IMR-90 (cell line): Measurements from ENCODE around the gene EIF1. TPM values are rescaled to one million over a fixed set of nuclear protein-coding genes. Genes with fewer than 3 reads are reported as not detected.

Source experiments
- ATAC-seq: fragments of 200-7000 bp; cut with Tn5 transposase; 2 replicates; pipeline ENCODE4 v1.9.1; 2020; ENCODE audit warnings: low read depth, mild to moderate bottlenecking, moderate library complexity
- BruUV-seq: library from RNA; stranded (reverse); fragments of 400-500 nt; replicated peaks from 2 replicates; lab custom pipeline; 2021; lab: Mats Ljungman, UMichigan
- CTCF ChIA-PET: fragments of 300-600 bp; formaldehyde crosslinking; extraction: SDS; loops from one replicate; lab custom pipeline; 2021; ENCODE audit warnings: antibody characterized with exemption; lab: Yijun Ruan, JAX
- POLR2A ChIA-PET: fragments of 300-600 bp; sonication (Branson Sonifier 250); formaldehyde crosslinking; loops from one replicate; lab custom pipeline; 2022; ENCODE audit warnings: antibody characterized with exemption; ENCODE audit not compliant: unreplicated experiment; lab: Charles Lee
- DNase-seq: peaks from one replicate; pipeline ENCODE4 v3.0.0; 2013
- H2AFZ ChIP-seq: replicated peaks from 2 replicates; pipeline ENCODE3; 2013; ENCODE audit warnings: low read length, mild to moderate bottlenecking; ENCODE audit not compliant: poor library complexity
- H2AK5ac ChIP-seq: 2 replicates; pipeline ENCODE4 v1.6.1; 2013; ENCODE audit warnings: low read depth, low read length, inconsistent platforms
- H2AK9ac ChIP-seq: replicated peaks from 2 replicates; pipeline ENCODE3; 2013; ENCODE audit warnings: mild to moderate bottlenecking, low read depth, low read length, moderate library complexity; ENCODE audit not compliant: poor library complexity
- H2BK120ac ChIP-seq: 2 replicates; pipeline ENCODE4 v1.6.1; 2013; ENCODE audit warnings: low read depth, low read length, inconsistent platforms
- H2BK15ac ChIP-seq: 3 replicates; pipeline ENCODE4 v1.6.1; 2013; ENCODE audit warnings: low read depth, low read length, inconsistent platforms
- H2BK20ac ChIP-seq: 2 replicates; pipeline ENCODE4 v1.6.1; 2013; ENCODE audit warnings: low read depth, mild to moderate bottlenecking, inconsistent platforms, low read length, moderate library complexity
- H2BK5ac ChIP-seq: 2 replicates; pipeline ENCODE4 v1.6.1; 2013; ENCODE audit warnings: mild to moderate bottlenecking, low read depth, low read length, inconsistent platforms; ENCODE audit not compliant: poor library complexity, severe bottlenecking
- H3K14ac ChIP-seq: replicated peaks from 2 replicates; pipeline ENCODE4 v1.6.1; 2013; ENCODE audit warnings: low read depth, low read length, inconsistent platforms
- H3K18ac ChIP-seq: 2 replicates; pipeline ENCODE4 v1.6.1; 2013; ENCODE audit warnings: low read depth, low read length, control low read depth
- H3K23ac ChIP-seq: 2 replicates; pipeline ENCODE4 v1.6.1; 2013; ENCODE audit warnings: low read depth, low read length, inconsistent platforms
- H3K27ac ChIP-seq: 2 replicates; pipeline ENCODE4 v1.5.1; 2013; ENCODE audit warnings: mild to moderate bottlenecking, control low read depth, low read length; ENCODE audit not compliant: insufficient read depth
- H3K27me3 ChIP-seq: 2 replicates; pipeline ENCODE4 v1.6.1; 2013; ENCODE audit warnings: low read length; ENCODE audit not compliant: control insufficient read depth, insufficient read depth
- H3K36me3 ChIP-seq: 2 replicates; pipeline ENCODE4 v1.6.1; 2013; ENCODE audit warnings: low read length, mixed read lengths; ENCODE audit not compliant: control insufficient read depth, insufficient read depth
- H3K4ac ChIP-seq: 2 replicates; pipeline ENCODE4 v1.6.1; 2013; ENCODE audit warnings: low read depth, low read length, inconsistent platforms
- H3K4me1 ChIP-seq: 2 replicates; pipeline ENCODE4 v1.6.1; 2013; ENCODE audit warnings: low read length, mixed read lengths; ENCODE audit not compliant: control insufficient read depth, insufficient read depth
- H3K4me2 ChIP-seq: 2 replicates; pipeline ENCODE4 v1.6.1; 2013; ENCODE audit warnings: low read depth, mild to moderate bottlenecking, control low read depth, low read length, moderate library complexity
- H3K4me3 ChIP-seq: 2 replicates; pipeline ENCODE4 v1.5.1; 2013; ENCODE audit warnings: low read depth, mild to moderate bottlenecking, control low read depth, low read length, moderate library complexity; ENCODE audit not compliant: insufficient read depth
- H3K56ac ChIP-seq: 2 replicates; pipeline ENCODE4 v1.6.1; 2013; ENCODE audit warnings: low read length, inconsistent platforms; ENCODE audit not compliant: insufficient read depth; ENCODE audit errors: extremely low read depth
- H3K79me1 ChIP-seq, 2 experiments: 2 replicates each; pipeline ENCODE4 v1.6.1; 2013; ENCODE audit warnings: low read length in 2 of 2, inconsistent platforms in 1 of 2, low read depth in 1 of 2
- H3K9ac ChIP-seq: 2 replicates; pipeline ENCODE4 v1.6.1; 2013; ENCODE audit warnings: low read depth, low read length, control low read depth
- H3K9me1 ChIP-seq: 2 replicates; pipeline ENCODE4 v1.6.1; 2013; ENCODE audit warnings: low read length, inconsistent platforms; ENCODE audit not compliant: insufficient read depth
- H3K9me3 ChIP-seq: 2 replicates; pipeline ENCODE4 v1.6.1; 2013; ENCODE audit warnings: low read length; ENCODE audit not compliant: control insufficient read depth, insufficient read depth
- H4K20me1 ChIP-seq: 2 replicates; pipeline ENCODE4 v1.6.1; 2013; ENCODE audit warnings: low read length, inconsistent platforms; ENCODE audit not compliant: insufficient read depth
- H4K5ac ChIP-seq: 2 replicates; pipeline ENCODE4 v1.6.1; 2013; ENCODE audit warnings: mild to moderate bottlenecking, low read depth, low read length, control low read depth
- H4K8ac ChIP-seq, 2 experiments: 2 replicates each; pipeline ENCODE4 v1.6.1; 2013; ENCODE audit warnings: low read depth in 2 of 2, low read length in 2 of 2, control low read depth in 1 of 2, inconsistent platforms in 1 of 2
- H4K91ac ChIP-seq: 2 replicates; pipeline ENCODE4 v1.6.1; 2013; ENCODE audit warnings: low read depth, low read length, inconsistent platforms; ENCODE audit not compliant: insufficient read depth
- BHLHE40 ChIP-seq: fragments of 150-350 bp; IDR thresholded peaks from 2 replicates; pipeline ENCODE4 v1.6.1; 2016; ENCODE audit warnings: mild to moderate bottlenecking, low read depth, low read length
- CEBPB ChIP-seq: IDR thresholded peaks from 2 replicates; pipeline ENCODE4 v1.6.1; 2012; ENCODE audit warnings: low read depth, low read length, improper control_type of control experiment
- CTCF ChIP-seq: conservative IDR thresholded peaks from 2 replicates; pipeline ENCODE4 v1.5.1; 2012; ENCODE audit warnings: mild to moderate bottlenecking, low read depth, low read length, improper control_type of control experiment
- FOS ChIP-seq: fragments of 150-350 bp; IDR thresholded peaks from 2 replicates; pipeline ENCODE4 v1.6.1; 2016; ENCODE audit warnings: low read depth, low read length
- MAFK ChIP-seq: IDR thresholded peaks from 2 replicates; pipeline ENCODE4 v1.6.1; 2012; ENCODE audit warnings: low read depth, low read length, improper control_type of control experiment
- MAZ ChIP-seq: IDR thresholded peaks from 2 replicates; pipeline ENCODE4 v1.6.1; 2012; ENCODE audit warnings: low read depth, mild to moderate bottlenecking, low read length, improper control_type of control experiment, moderate library complexity, borderline replicate concordance
- MXI1 ChIP-seq: IDR thresholded peaks from 2 replicates; pipeline ENCODE4 v1.6.1; 2012; ENCODE audit warnings: low read depth, mild to moderate bottlenecking, low read length, moderate library complexity, borderline replicate concordance
- POLR2A ChIP-seq: IDR thresholded peaks from 2 replicates; pipeline ENCODE4 v1.6.1; 2012; ENCODE audit warnings: mild to moderate bottlenecking, low read depth, low read length
- RAD21 ChIP-seq: IDR thresholded peaks from 2 replicates; pipeline ENCODE4 v1.6.1; 2012; ENCODE audit warnings: low read length, improper control_type of control experiment
- RCOR1 ChIP-seq: IDR thresholded peaks from 2 replicates; pipeline ENCODE4 v1.6.1; 2012; ENCODE audit warnings: mild to moderate bottlenecking, low read length, improper control_type of control experiment; ENCODE audit not compliant: insufficient replicate concordance
- RFX5 ChIP-seq: IDR thresholded peaks from 2 replicates; pipeline ENCODE4 v1.8.0; 2012; ENCODE audit warnings: low read depth, mild to moderate bottlenecking, low read length, moderate library complexity
- SMC3 ChIP-seq: fragments of 150-350 bp; IDR thresholded peaks from 2 replicates; pipeline ENCODE4 v1.6.1; 2016; ENCODE audit warnings: low read depth, mild to moderate bottlenecking, antibody characterized with exemption, low read length, moderate library complexity
- WGBS, 2 experiments: methylation state at CpG; one replicate each; pipeline versions ENCODE4 v1.1.5 to v1.1.7; 2013; ENCODE audit warnings: missing lambda C conversion rate in 2 of 2; ENCODE audit not compliant: insufficient read length in 1 of 2; ENCODE audit errors: extremely low coverage in 2 of 2; 5-methylcytosine and 5-hydroxymethylcytosine counted together
- dilution Hi-C: fragments of 300-500 bp; cut with HindIII; formaldehyde crosslinking; loops from one replicate; pipeline ENCODE4 v1.14.3; 2018; ENCODE audit warnings: low sequenced_read_pairs; ENCODE audit not compliant: unreplicated experiment
- in situ Hi-C: fragments of 300-500 bp; cut with MboI; formaldehyde crosslinking; loops from 3 replicates; pipeline ENCODE4 v1.14.3; 2019; ENCODE audit warnings: low sequenced_read_pairs, inconsistent platforms, mixed read lengths
- intact Hi-C: fragments of 100-400 bp; cut with micrococcal nuclease; formaldehyde crosslinking; loops from 2 replicates; pipeline ENCODE4 v1.10.0; 2022
- polyA plus RNA-seq, 3 experiments: library from polyadenylated mRNA; depleted of rRNA; stranded (reverse); fragments of >200 nt; gene quantifications; 2 replicates each; pipeline ENCODE4 v1.2.3, GENCODE V29; 2012; ENCODE audit warnings: low replicate concordance in 1 of 3
- total RNA-seq: library from RNA; depleted of rRNA; stranded (reverse); fragments of >200 nt; gene quantifications from 2 replicates; pipeline ENCODE4 v1.2.3, GENCODE V29; 2012
- TF ChIP-seq, protein P1 (sequence below): fragments of 150-350 bp; IDR thresholded peaks from 2 replicates; pipeline ENCODE4 v1.6.1; 2017; ENCODE audit warnings: mild to moderate bottlenecking, antibody characterized with exemption, low read length, low read depth
- TF ChIP-seq, protein P2 (sequence below): fragments of 150-350 bp; IDR thresholded peaks from 2 replicates; pipeline ENCODE4 v1.6.1; 2016; ENCODE audit warnings: low read depth, mild to moderate bottlenecking, low read length, moderate library complexity, borderline replicate concordance

Gene EIF1
- total and polyA plus RNA-seq, 2 of the 4 experiments (the other 2 are of a cell fraction) = 89.4 to 381 TPM

- H3K9ac ChIP-seq = peak overlapping the region; percentile 84
- H4K20me1 ChIP-seq = no peaks in the 10 kb centered on the region
- peak overlapping the region; percentile 91 for H2BK120ac ChIP-seq
- peak overlapping the region; percentile 90 to 100 for H4K8ac ChIP-seq
- 0 out of 2 replicates have a peak, but pooled peaks cover 7% of the 10 kb centered on the region for H3K9me1 ChIP-seq
- WGBS, 2 experiments = 12% methylated on average over 14 of the region's 39 CpGs; no CpG with 5 or more reads in 1 of the 2 experiments
- H3K4ac ChIP-seq = peak overlapping the region; percentile 97
- BruUV-seq = no TSS peak
- H2AK9ac ChIP-seq = peak overlapping the region; percentile 88
- H3K9me3 ChIP-seq = no peaks in the 10 kb centered on the region
- POLR2A ChIA-PET = no interaction called here
- H3K27me3 ChIP-seq = no peaks in the 10 kb centered on the region
- in situ Hi-C loops = loop anchor here (10.0 to 25.0 kb wide), 2 partner anchors 1041 to 1303 kb away; partner anchors contain the start of gene GJD3
- peak overlapping the region; percentile 86; the same call in 2 of the 3 replicates for H2BK15ac ChIP-seq
- H4K91ac ChIP-seq = peak overlapping the region; percentile 92
- peak overlapping the region; percentile 88 for H4K5ac ChIP-seq
- peak overlapping the region; percentile 40 for H3K4me3 ChIP-seq
- H3K18ac ChIP-seq = peak overlapping the region; percentile 89
- DNase-seq (peak; percentile 74), ATAC-seq (peak; percentile 90)
- peak overlapping the region; percentile 55 for H3K27ac ChIP-seq
- peak overlapping the region; percentile 64 for H2BK5ac ChIP-seq
- peak overlapping the region; percentile 100 for H2AFZ ChIP-seq
- CTCF ChIA-PET = interaction anchor here (0.6 to 1.8 kb wide), 7 partner anchors 13 to 1045 kb away, joined by 3 to 12 read pairs (median 5); no protein-coding TSS in a partner anchor
- H3K79me1 ChIP-seq = peaks cover 0 to 4% of the 10 kb centered on the region in 2 experiments; a peak in 1 of 4 replicates
- peak overlapping the region; percentile 99 for H3K14ac ChIP-seq
- dilution Hi-C loops = no loop called here
- peak overlapping the region; percentile 89 for H2BK20ac ChIP-seq
- peak overlapping the region; percentile 76 for H2AK5ac ChIP-seq
- H3K23ac ChIP-seq = peak overlapping the region; percentile 97
- H3K4me2 ChIP-seq = peak overlapping the region; percentile 85
- intact Hi-C loops = loop anchor here (1.0 to 2.0 kb wide), 3 partner anchors 756 to 1307 kb away; no protein-coding TSS in a partner anchor
- peak overlapping the region; percentile 67 for H3K56ac ChIP-seq
- H3K36me3 ChIP-seq = no peaks in the 10 kb centered on the region
- peaks cover 11% of the 10 kb centered on the region for H3K4me1 ChIP-seq
- TF ChIP-seq MAZ = peak; percentile 39; the same call in 1 of the 2 replicates
- TF ChIP-seq CTCF = peak; percentile 94
- no peak for TF ChIP-seq RCOR1
- TF ChIP-seq SMC3 = peak; percentile 28; the same call in 1 of the 2 replicates
- TF ChIP-seq, protein P1, sequence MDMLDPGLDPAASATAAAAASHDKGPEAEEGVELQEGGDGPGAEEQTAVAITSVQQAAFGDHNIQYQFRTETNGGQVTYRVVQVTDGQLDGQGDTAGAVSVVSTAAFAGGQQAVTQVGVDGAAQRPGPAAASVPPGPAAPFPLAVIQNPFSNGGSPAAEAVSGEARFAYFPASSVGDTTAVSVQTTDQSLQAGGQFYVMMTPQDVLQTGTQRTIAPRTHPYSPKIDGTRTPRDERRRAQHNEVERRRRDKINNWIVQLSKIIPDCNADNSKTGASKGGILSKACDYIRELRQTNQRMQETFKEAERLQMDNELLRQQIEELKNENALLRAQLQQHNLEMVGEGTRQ = no peak
- no peak for TF ChIP-seq RFX5
- TF ChIP-seq POLR2A = no peak
- TF ChIP-seq BHLHE40 = no peak
- peak; percentile 29; the same call in 1 of the 2 replicates for TF ChIP-seq RAD21
- no peak for TF ChIP-seq CEBPB
- TF ChIP-seq MXI1 = no peak
- no peak for TF ChIP-seq FOS
- no peak for TF ChIP-seq MAFK
- TF ChIP-seq, protein P2, sequence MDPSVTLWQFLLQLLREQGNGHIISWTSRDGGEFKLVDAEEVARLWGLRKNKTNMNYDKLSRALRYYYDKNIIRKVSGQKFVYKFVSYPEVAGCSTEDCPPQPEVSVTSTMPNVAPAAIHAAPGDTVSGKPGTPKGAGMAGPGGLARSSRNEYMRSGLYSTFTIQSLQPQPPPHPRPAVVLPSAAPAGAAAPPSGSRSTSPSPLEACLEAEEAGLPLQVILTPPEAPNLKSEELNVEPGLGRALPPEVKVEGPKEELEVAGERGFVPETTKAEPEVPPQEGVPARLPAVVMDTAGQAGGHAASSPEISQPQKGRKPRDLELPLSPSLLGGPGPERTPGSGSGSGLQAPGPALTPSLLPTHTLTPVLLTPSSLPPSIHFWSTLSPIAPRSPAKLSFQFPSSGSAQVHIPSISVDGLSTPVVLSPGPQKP = no peak
Observed at GRCh38 chr17:41665566-41666236, 23.0 kb upstream of the EIF1 start.
